Measurements from ENCODE around the gene MALRD1.

The MALRD1 gene

GRCh38 chr10:19111501-19112267 is 63.1 kb downstream of the MALRD1 start:
- DNase-seq = no peak

- DNase-seq = no peak
Observed at GRCh38 chr10:19117438-19117837, 68.8 kb downstream of the MALRD1 start.

GRCh38 chr10:19119191-19119590 is 70.6 kb downstream of the MALRD1 start:
- no peak for DNase-seq

- no peak for DNase-seq
Observed at GRCh38 chr10:19120381-19120908, 71.8 kb downstream of the MALRD1 start.

- no peak for DNase-seq
Observed at GRCh38 chr10:19133992-19134391, 85.4 kb downstream of the MALRD1 start.

- no peak for DNase-seq
Observed at GRCh38 chr10:19142967-19143366, 94.4 kb downstream of the MALRD1 start.

GRCh38 chr10:19144206-19144605 is 95.6 kb downstream of the MALRD1 start:
- DNase-seq = no peak

GRCh38 chr10:19154375-19154774 is 105.8 kb downstream of the MALRD1 start:
- no peak for DNase-seq

- no peak for DNase-seq
Observed at GRCh38 chr10:19158358-19158757, 109.8 kb downstream of the MALRD1 start.

- DNase-seq = no peak
Observed at GRCh38 chr10:19158870-19159269, 110.3 kb downstream of the MALRD1 start.

GRCh38 chr10:19164461-19164860 is 115.9 kb downstream of the MALRD1 start:
- no peak for DNase-seq

GRCh38 chr10:19168584-19168983 is 120.0 kb downstream of the MALRD1 start:
- no peak for DNase-seq

- no peak for DNase-seq
Observed at GRCh38 chr10:19169041-19169440, 120.4 kb downstream of the MALRD1 start.

GRCh38 chr10:19169684-19170083 is 121.1 kb downstream of the MALRD1 start:
- DNase-seq = no peak

GRCh38 chr10:19178675-19179074 is 130.1 kb downstream of the MALRD1 start:
- no peak for DNase-seq

- DNase-seq = no peak
Observed at GRCh38 chr10:19184891-19185290, 136.3 kb downstream of the MALRD1 start.

GRCh38 chr10:19194866-19195265 is 146.3 kb downstream of the MALRD1 start:
- no peak for DNase-seq

GRCh38 chr10:19195698-19196097 is 147.1 kb downstream of the MALRD1 start:
- no peak for DNase-seq

- no peak for DNase-seq
Observed at GRCh38 chr10:19200211-19200610, 151.6 kb downstream of the MALRD1 start.

GRCh38 chr10:19204246-19204917 is 155.8 kb downstream of the MALRD1 start:
- DNase-seq = no peak

GRCh38 chr10:19209319-19209718 is 160.7 kb downstream of the MALRD1 start:
- DNase-seq = no peak

GRCh38 chr10:19212590-19212989 is 164.0 kb downstream of the MALRD1 start:
- DNase-seq = no peak

GRCh38 chr10:19221216-19221615 is 172.6 kb downstream of the MALRD1 start:
- DNase-seq = no peak

- no peak for DNase-seq
Observed at GRCh38 chr10:19226025-19226424, 177.4 kb downstream of the MALRD1 start.

Data from NCI-H2029 treated with DMSO at 0.1 percent for 48 hours (cell line).